GM18858 (cell line): ENCODE data around the gene TBATA.

Experiments
- ATAC-seq: cut with Tn5 transposase; IDR thresholded peaks from one replicate; pipeline ENCODE4 v1.9.1; 2021; ENCODE audit not compliant: unreplicated experiment

The TBATA gene

GRCh38 chr10:70722820-70723424 lies 62.3 kb downstream of the TBATA start:
- ATAC-seq = no peak
